Calu3 (cell line): Measurements from ENCODE around the gene ZNF740. TPM values are rescaled to one million over a fixed set of nuclear protein-coding genes. Genes with fewer than 3 reads are reported as not detected.
A peak's percentile ranks its signal among the peaks of the same experiment; 100 is the strongest.

Experiments
- BruUV-seq: library from RNA; stranded (reverse); fragments of 400-500 nt; replicated peaks from 2 replicates; lab custom pipeline; 2021; lab: Mats Ljungman, UMichigan
- CTCF ChIA-PET: fragments of 300-600 bp; sonication (Branson Sonifier 250); formaldehyde crosslinking; loops from one replicate; lab custom pipeline; 2022; ENCODE audit warnings: antibody characterized with exemption; lab: Charles Lee
- DNase-seq: peaks from one replicate; pipeline ENCODE4 v3.0.0; 2022
- H3K27ac Mint-ChIP-seq: one replicate; pipeline ENCODE4 v1.8.0; 2022; ENCODE audit warnings: mixed read lengths; ENCODE audit not compliant: unreplicated experiment
- H3K27me3 Mint-ChIP-seq: one replicate; pipeline ENCODE4 v1.8.0; 2022; ENCODE audit warnings: mixed read lengths; ENCODE audit not compliant: unreplicated experiment
- H3K36me3 Mint-ChIP-seq: one replicate; pipeline ENCODE4 v1.8.0; 2022; ENCODE audit warnings: mild to moderate bottlenecking, moderate library complexity, mixed read lengths; ENCODE audit not compliant: insufficient read depth, unreplicated experiment
- H3K4me1 Mint-ChIP-seq: one replicate; pipeline ENCODE4 v1.8.0; 2022; ENCODE audit warnings: mild to moderate bottlenecking, low read depth, mixed read lengths; ENCODE audit not compliant: unreplicated experiment
- H3K4me3 Mint-ChIP-seq: one replicate; pipeline ENCODE4 v1.8.0; 2022; ENCODE audit warnings: mild to moderate bottlenecking, low read depth, moderate library complexity, mixed read lengths; ENCODE audit not compliant: unreplicated experiment
- H3K9me3 Mint-ChIP-seq: one replicate; pipeline ENCODE4 v1.8.0; 2022; ENCODE audit warnings: low read depth, mixed read lengths; ENCODE audit not compliant: unreplicated experiment
- CTCF ChIP-seq: fragments of 200-600 bp; IDR thresholded peaks from one replicate; pipeline ENCODE4 v1.8.0; 2022; ENCODE audit warnings: antibody characterized with exemption; ENCODE audit not compliant: unreplicated experiment
- intact Hi-C: fragments of 100-400 bp; cut with micrococcal nuclease; formaldehyde crosslinking; loops from one replicate; pipeline ENCODE4 v1.10.0; 2022; ENCODE audit not compliant: unreplicated experiment
- total RNA-seq: library from RNA; stranded (reverse); gene quantifications from 2 replicates; pipeline ENCODE4 v1.2.3, GENCODE V29; 2022

ZNF740 gene
- total RNA-seq, 1 experiment from 2014 or later: 32.7 TPM

- no peak for TF ChIP-seq CTCF
- no peak overlapping the region for H3K27ac Mint-ChIP-seq
- no peaks in the 10 kb centered on the region for H3K9me3 Mint-ChIP-seq
- CTCF ChIA-PET: interaction anchor here (1.0 to 1.1 kb wide), 2 partner anchors 19 to 26 kb away, joined by 3 read pairs; partner anchors contain the start of gene ITGB7
- H3K4me1 Mint-ChIP-seq: peaks cover 38% of the 10 kb centered on the region
- intact Hi-C loops: no loop called here
- no peaks in the 10 kb centered on the region for H3K27me3 Mint-ChIP-seq
- peak; percentile 54 for DNase-seq
- peaks cover 46% of the 10 kb centered on the region for H3K36me3 Mint-ChIP-seq
- BruUV-seq: no TSS peak
- H3K4me3 Mint-ChIP-seq: peak overlapping the region; percentile 74
Measured at GRCh38 chr12:53232646-53233461, 52.3 kb downstream of the ZNF740 start.

GRCh38 chr12:53233671-53234121 lies 53.2 kb downstream of the ZNF740 start:
- intact Hi-C loops: no loop called here
- peaks cover 29% of the 10 kb centered on the region for H3K4me1 Mint-ChIP-seq
- CTCF ChIA-PET: interaction anchor here (1.1 to 1.2 kb wide), 2 partner anchors 27 to 34 kb away, joined by 3 read pairs; partner anchors contain the start of genes ESPL1 and ITGB7
- no peak for DNase-seq
- H3K36me3 Mint-ChIP-seq: peaks cover 41% of the 10 kb centered on the region
- H3K4me3 Mint-ChIP-seq: no peak overlapping the region
- no peaks in the 10 kb centered on the region for H3K9me3 Mint-ChIP-seq
- no peaks in the 10 kb centered on the region for H3K27me3 Mint-ChIP-seq
- no peak for TF ChIP-seq CTCF
- no TSS peak for BruUV-seq
- no peak overlapping the region for H3K27ac Mint-ChIP-seq

- peaks cover 22% of the 10 kb centered on the region for H3K4me1 Mint-ChIP-seq
- DNase-seq: no peak
- TF ChIP-seq CTCF: no peak
- intact Hi-C loops: no loop called here
- CTCF ChIA-PET: interaction anchor here (1.2 kb wide), 1 partner anchor 33 kb away, joined by 3 read pairs; the partner anchor contains the start of gene ESPL1
- peaks cover 37% of the 10 kb centered on the region for H3K36me3 Mint-ChIP-seq
- no peaks in the 10 kb centered on the region for H3K9me3 Mint-ChIP-seq
- no TSS peak for BruUV-seq
- H3K27me3 Mint-ChIP-seq: no peaks in the 10 kb centered on the region
- no peak overlapping the region for H3K27ac Mint-ChIP-seq
- H3K4me3 Mint-ChIP-seq: no peak overlapping the region
Measured at GRCh38 chr12:53234271-53234914, 53.9 kb downstream of the ZNF740 start.

GRCh38 chr12:53235164-53235563 lies 54.6 kb downstream of the ZNF740 start:
- H3K27ac Mint-ChIP-seq: no peak overlapping the region
- no peaks in the 10 kb centered on the region for H3K27me3 Mint-ChIP-seq
- peaks cover 20% of the 10 kb centered on the region for H3K4me1 Mint-ChIP-seq
- CTCF ChIA-PET: no interaction called here
- H3K36me3 Mint-ChIP-seq: peaks cover 31% of the 10 kb centered on the region
- H3K4me3 Mint-ChIP-seq: no peak overlapping the region
- intact Hi-C loops: no loop called here
- DNase-seq: no peak
- BruUV-seq: no TSS peak
- TF ChIP-seq CTCF: no peak
- H3K9me3 Mint-ChIP-seq: no peaks in the 10 kb centered on the region
